IPS-18a (cell line): Measurements from ENCODE around the gene CLSTN2.

Source experiments
- H3K27ac ChIP-seq: one replicate; pipeline ENCODE4 v1.5.1; 2013; ENCODE audit warnings: low read length
- H3K27me3 ChIP-seq: one replicate; pipeline ENCODE4 v1.6.1; 2013; ENCODE audit warnings: mild to moderate bottlenecking, low read length; ENCODE audit not compliant: control insufficient read depth, insufficient read depth
- H3K36me3 ChIP-seq: one replicate; pipeline ENCODE4 v1.6.1; 2013; ENCODE audit warnings: low read depth, low read length; ENCODE audit not compliant: control insufficient read depth
- H3K4me1 ChIP-seq: one replicate; pipeline ENCODE4 v1.6.1; 2013; ENCODE audit warnings: low read depth, low read length; ENCODE audit not compliant: control insufficient read depth
- H3K4me3 ChIP-seq: one replicate; pipeline ENCODE4 v1.5.1; 2013; ENCODE audit warnings: low read length
- H3K9ac ChIP-seq: one replicate; pipeline ENCODE4 v1.6.1; 2013; ENCODE audit warnings: mild to moderate bottlenecking, low read length, moderate library complexity
- H3K9me3 ChIP-seq: one replicate; pipeline ENCODE4 v1.6.1; 2013; ENCODE audit warnings: low read depth, low read length; ENCODE audit not compliant: control insufficient read depth

CLSTN2 gene

GRCh38 chr3:140386357-140387100 is 451.5 kb downstream of the CLSTN2 start:
- no peak overlapping the region for H3K9ac ChIP-seq
- H3K27ac ChIP-seq: no peak overlapping the region
- no peak overlapping the region for H3K4me3 ChIP-seq
- H3K27me3 ChIP-seq: no peaks in the 10 kb centered on the region
- peaks cover 3% of the 10 kb centered on the region for H3K4me1 ChIP-seq
- no peaks in the 10 kb centered on the region for H3K36me3 ChIP-seq
- no peaks in the 10 kb centered on the region for H3K9me3 ChIP-seq

GRCh38 chr3:140387244-140387643 is 452.3 kb downstream of the CLSTN2 start:
- no peaks in the 10 kb centered on the region for H3K9me3 ChIP-seq
- no peak overlapping the region for H3K27ac ChIP-seq
- no peak overlapping the region for H3K4me3 ChIP-seq
- peaks cover 3% of the 10 kb centered on the region for H3K4me1 ChIP-seq
- no peaks in the 10 kb centered on the region for H3K27me3 ChIP-seq
- no peaks in the 10 kb centered on the region for H3K36me3 ChIP-seq
- no peak overlapping the region for H3K9ac ChIP-seq

- Histone ChIP-seq H3K9me3 (no peaks in the 10 kb centered on the region), H3K27me3 (no peaks in the 10 kb centered on the region), H3K4me1 (no peaks in the 10 kb centered on the region), H3K9ac (no peak overlapping the region), H3K36me3 (no peaks in the 10 kb centered on the region), H3K4me3 (no peak overlapping the region), H3K27ac (no peak overlapping the region)
Observed at GRCh38 chr3:140388202-140388922, 453.4 kb downstream of the CLSTN2 start.

- Histone ChIP-seq H3K4me3 (no peak overlapping the region), H3K36me3 (no peaks in the 10 kb centered on the region), H3K4me1 (no peaks in the 10 kb centered on the region), H3K27me3 (no peaks in the 10 kb centered on the region), H3K9ac (no peak overlapping the region), H3K27ac (no peak overlapping the region), H3K9me3 (no peaks in the 10 kb centered on the region)
Observed at GRCh38 chr3:140391061-140391460, 456.1 kb downstream of the CLSTN2 start.

GRCh38 chr3:140394488-140395133 is 459.6 kb downstream of the CLSTN2 start:
- Histone ChIP-seq H3K4me1 (no peaks in the 10 kb centered on the region), H3K9ac (no peak overlapping the region), H3K36me3 (no peaks in the 10 kb centered on the region), H3K9me3 (no peaks in the 10 kb centered on the region), H3K4me3 (no peak overlapping the region), H3K27me3 (no peaks in the 10 kb centered on the region), H3K27ac (no peak overlapping the region)

- Histone ChIP-seq H3K9ac (no peak overlapping the region), H3K27ac (no peak overlapping the region), H3K9me3 (no peaks in the 10 kb centered on the region), H3K4me3 (no peak overlapping the region), H3K27me3 (no peaks in the 10 kb centered on the region), H3K36me3 (no peaks in the 10 kb centered on the region), H3K4me1 (peaks cover 3% of the 10 kb centered on the region)
Observed at GRCh38 chr3:140395134-140396075, 460.4 kb downstream of the CLSTN2 start.

GRCh38 chr3:140396110-140396509 is 461.1 kb downstream of the CLSTN2 start:
- Histone ChIP-seq H3K9me3 (no peaks in the 10 kb centered on the region), H3K27me3 (no peaks in the 10 kb centered on the region), H3K27ac (no peak overlapping the region), H3K4me3 (no peak overlapping the region), H3K9ac (no peak overlapping the region), H3K4me1 (peaks cover 3% of the 10 kb centered on the region), H3K36me3 (no peaks in the 10 kb centered on the region)

GRCh38 chr3:140397847-140398246 is 462.9 kb downstream of the CLSTN2 start:
- Histone ChIP-seq H3K27me3 (no peaks in the 10 kb centered on the region), H3K9ac (no peak overlapping the region), H3K36me3 (no peaks in the 10 kb centered on the region), H3K27ac (no peak overlapping the region), H3K9me3 (no peaks in the 10 kb centered on the region), H3K4me3 (no peak overlapping the region), H3K4me1 (peaks cover 3% of the 10 kb centered on the region)

GRCh38 chr3:140398387-140398786 is 463.4 kb downstream of the CLSTN2 start:
- Histone ChIP-seq H3K27me3 (no peaks in the 10 kb centered on the region), H3K4me1 (peaks cover 3% of the 10 kb centered on the region), H3K9ac (no peak overlapping the region), H3K9me3 (no peaks in the 10 kb centered on the region), H3K4me3 (no peak overlapping the region), H3K36me3 (no peaks in the 10 kb centered on the region), H3K27ac (no peak overlapping the region)

GRCh38 chr3:140399871-140400270 is 464.9 kb downstream of the CLSTN2 start:
- no peaks in the 10 kb centered on the region for H3K27me3 ChIP-seq
- H3K9me3 ChIP-seq: no peaks in the 10 kb centered on the region

GRCh38 chr3:140403079-140403478 is 468.1 kb downstream of the CLSTN2 start:
- Histone ChIP-seq H3K27me3 (no peaks in the 10 kb centered on the region), H3K4me1 (peaks cover 3% of the 10 kb centered on the region), H3K9ac (no peak overlapping the region), H3K4me3 (no peak overlapping the region), H3K36me3 (no peaks in the 10 kb centered on the region), H3K9me3 (no peaks in the 10 kb centered on the region), H3K27ac (no peak overlapping the region)

More at GRCh38 chr3:140399871-140400270, 464.9 kb downstream of the CLSTN2 start:
- Histone ChIP-seq H3K9ac (no peak overlapping the region), H3K36me3 (no peaks in the 10 kb centered on the region), H3K4me3 (no peak overlapping the region), H3K4me1 (peaks cover 3% of the 10 kb centered on the region), H3K27ac (no peak overlapping the region)
